PC-3 (cell line): ENCODE measurements around the gene LGALS9C.
"Not testable (repeated sequence)": the region's sequence is repeated elsewhere in the genome, so short reads cannot be mapped to it uniquely, and the experiment has no call there.

Experiments used
- CTCF ChIP-seq: fragments of 300-600 bp; sonication (generic); conservative IDR thresholded peaks from 2 replicates; pipeline ENCODE4 v1.5.1; 2017; ENCODE audit warnings: antibody characterized with exemption, low read depth, mild to moderate bottlenecking, low read length
- EZH2 ChIP-seq: fragments of 300-600 bp; sonication (generic); IDR thresholded peaks from one replicate; pipeline ENCODE4 v1.6.1; 2017; ENCODE audit warnings: antibody characterized with exemption, mild to moderate bottlenecking, low read length; ENCODE audit not compliant: unreplicated experiment
- EZH2phosphoT487 ChIP-seq: fragments of 300-600 bp; sonication (generic); IDR thresholded peaks from 2 replicates; pipeline ENCODE4 v1.6.1; 2018; ENCODE audit warnings: mild to moderate bottlenecking, antibody characterized with exemption, low read length, borderline replicate concordance

- TF ChIP-seq CTCF, EZH2, EZH2phosphoT487: not testable (repeated sequence)
Measured at GRCh38 chr17:18485936-18486464, 9.4 kb downstream of the LGALS9C start.
